ELF-1 (cell line): ENCODE measurements around the gene IDI2.
A peak's percentile ranks its signal among the peaks of the same experiment; 100 is the strongest.
"Not testable (repeated sequence)": the region's sequence is repeated elsewhere in the genome, so short reads cannot be mapped to it uniquely, and the experiment has no call there.

Source experiments
- DNase-seq: peaks from one replicate; pipeline ENCODE4 v3.0.0-alpha.2; 2016; ENCODE audit warnings: low read depth, low spot score

IDI2 gene

GRCh38 chr10:1047937-1048336, 22.3 kb upstream of the IDI2 start:
- DNase-seq, result peak; percentile 45

- DNase-seq, result no peak
Observed at GRCh38 chr10:1045415-1045814, 19.8 kb upstream of the IDI2 start.

GRCh38 chr10:1044964-1045363, 19.3 kb upstream of the IDI2 start:
- DNase-seq, result no peak

GRCh38 chr10:1044146-1044545, 18.5 kb upstream of the IDI2 start:
- DNase-seq, result no peak

- no peak for DNase-seq
Observed at GRCh38 chr10:1043532-1043995, 17.9 kb upstream of the IDI2 start.

- no peak for DNase-seq
Observed at GRCh38 chr10:1041514-1041913, 15.9 kb upstream of the IDI2 start.

- DNase-seq, result no peak
Observed at GRCh38 chr10:1040133-1040532, 14.5 kb upstream of the IDI2 start.

GRCh38 chr10:1038769-1039168, 13.1 kb upstream of the IDI2 start:
- DNase-seq, result not testable (repeated sequence)

- DNase-seq, result no peak
Observed at GRCh38 chr10:1037098-1037497, 11.4 kb upstream of the IDI2 start.

GRCh38 chr10:1036341-1036791, 10.7 kb upstream of the IDI2 start:
- no peak for DNase-seq

- DNase-seq, result no peak
Observed at GRCh38 chr10:1035201-1035600, 9.5 kb upstream of the IDI2 start.

- DNase-seq, result no peak
Observed at GRCh38 chr10:1034758-1035157, 9.1 kb upstream of the IDI2 start.

- no peak for DNase-seq
Observed at GRCh38 chr10:1033601-1034000, 7.9 kb upstream of the IDI2 start.

- no peak for DNase-seq
Observed at GRCh38 chr10:1029838-1030237, 4.2 kb upstream of the IDI2 start.

- DNase-seq, result no peak
Observed at GRCh38 chr10:1026578-1026977, 919 bp upstream of the IDI2 start.

GRCh38 chr10:1024103-1024502, 1.6 kb downstream of the IDI2 start:
- no peak for DNase-seq

- no peak for DNase-seq
Observed at GRCh38 chr10:1022413-1022812, 3.2 kb downstream of the IDI2 start.

GRCh38 chr10:1020958-1021357, 4.7 kb downstream of the IDI2 start:
- no peak for DNase-seq

- DNase-seq, result no peak
Observed at GRCh38 chr10:1020460-1020859, 5.2 kb downstream of the IDI2 start.

GRCh38 chr10:1019362-1019761, 6.3 kb downstream of the IDI2 start:
- no peak for DNase-seq

GRCh38 chr10:1015688-1016087, 10.0 kb downstream of the IDI2 start:
- DNase-seq, result no peak

- no peak for DNase-seq
Observed at GRCh38 chr10:1011696-1012095, 14.0 kb downstream of the IDI2 start.

GRCh38 chr10:1010703-1011102, 15.0 kb downstream of the IDI2 start:
- DNase-seq, result no peak

- DNase-seq, result not testable (repeated sequence)
Observed at GRCh38 chr10:1009947-1010346, 15.7 kb downstream of the IDI2 start.
